ENCODE results near the gene PROSER3.

DNA sequence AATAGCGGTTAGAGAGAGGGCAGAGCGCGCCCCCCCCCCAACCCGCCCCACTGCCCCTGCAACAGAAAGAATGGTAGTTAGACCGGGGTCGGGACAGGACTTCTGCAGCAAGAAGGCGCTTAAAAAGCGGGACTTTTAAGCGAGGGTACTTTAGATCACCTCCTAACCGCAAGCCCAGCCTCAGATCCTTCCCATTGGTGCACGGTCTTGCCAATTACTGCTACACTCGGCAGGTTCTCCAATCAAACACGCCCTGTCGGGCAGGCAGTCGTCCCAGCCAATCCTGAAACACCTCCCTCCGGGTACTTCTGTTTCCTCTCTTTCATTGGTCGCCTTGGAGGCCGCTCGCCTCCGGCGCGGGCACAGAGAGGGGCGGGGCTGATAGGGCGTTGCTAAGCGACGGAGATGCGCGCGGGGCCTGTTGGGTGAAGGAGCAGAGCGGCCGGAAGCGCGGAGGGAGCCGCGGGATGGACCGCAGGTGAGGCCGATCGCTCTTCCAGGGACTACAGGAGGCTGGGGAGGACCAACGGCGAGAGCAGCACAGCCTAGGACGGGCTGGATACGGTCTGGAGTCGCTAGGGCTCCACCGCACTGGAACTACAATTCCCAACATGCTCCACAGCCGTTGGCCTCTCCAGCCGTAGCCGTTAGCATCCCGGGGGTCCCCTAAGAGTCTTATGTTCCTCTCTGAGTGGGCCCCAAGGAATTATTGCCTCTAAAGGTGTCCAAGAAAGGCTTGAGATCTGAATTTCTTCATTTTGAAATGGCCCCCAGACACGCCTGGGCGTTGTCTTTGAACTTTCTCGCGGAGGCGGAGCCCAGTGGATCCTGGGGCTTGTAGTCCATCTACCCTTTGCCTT is at the start of gene PROSER3:
- TF ChIP-seq, protein P1, sequence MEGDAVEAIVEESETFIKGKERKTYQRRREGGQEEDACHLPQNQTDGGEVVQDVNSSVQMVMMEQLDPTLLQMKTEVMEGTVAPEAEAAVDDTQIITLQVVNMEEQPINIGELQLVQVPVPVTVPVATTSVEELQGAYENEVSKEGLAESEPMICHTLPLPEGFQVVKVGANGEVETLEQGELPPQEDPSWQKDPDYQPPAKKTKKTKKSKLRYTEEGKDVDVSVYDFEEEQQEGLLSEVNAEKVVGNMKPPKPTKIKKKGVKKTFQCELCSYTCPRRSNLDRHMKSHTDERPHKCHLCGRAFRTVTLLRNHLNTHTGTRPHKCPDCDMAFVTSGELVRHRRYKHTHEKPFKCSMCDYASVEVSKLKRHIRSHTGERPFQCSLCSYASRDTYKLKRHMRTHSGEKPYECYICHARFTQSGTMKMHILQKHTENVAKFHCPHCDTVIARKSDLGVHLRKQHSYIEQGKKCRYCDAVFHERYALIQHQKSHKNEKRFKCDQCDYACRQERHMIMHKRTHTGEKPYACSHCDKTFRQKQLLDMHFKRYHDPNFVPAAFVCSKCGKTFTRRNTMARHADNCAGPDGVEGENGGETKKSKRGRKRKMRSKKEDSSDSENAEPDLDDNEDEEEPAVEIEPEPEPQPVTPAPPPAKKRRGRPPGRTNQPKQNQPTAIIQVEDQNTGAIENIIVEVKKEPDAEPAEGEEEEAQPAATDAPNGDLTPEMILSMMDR (IDR thresholded peaks at IDR 0.05): peak in 2 of 5 experiments; percentile 20 to 32
- peak; percentile 35 to 85 for TF ChIP-seq POLR2A (IDR thresholded peaks at IDR 0.05)

All from tibial nerve (tissue), 3 donors.